HTR-8/SVneo (cell line): Measurements from ENCODE around the gene PMAIP1.
A peak's percentile ranks its signal among the peaks of the same experiment; 100 is the strongest.

Source experiments
- DNase-seq: peaks from one replicate; pipeline ENCODE4 v3.0.0; 2011; ENCODE audit warnings: low spot score, mixed read lengths; ENCODE audit not compliant: insufficient read length
- FAIRE-seq: peaks from 2 replicates; lab custom pipeline; 2011; peaks lifted over from hg19 to GRCh38; lab: Jason Lieb, UNC

Gene PMAIP1

GRCh38 chr18:59909289-59910036 is 9.7 kb downstream of the PMAIP1 start:
- no peak for DNase-seq
- FAIRE-seq = no peak

- no peak for FAIRE-seq
- DNase-seq = no peak
Observed at GRCh38 chr18:59910967-59911366, 11.2 kb downstream of the PMAIP1 start.

GRCh38 chr18:59911600-59911999 is 11.8 kb downstream of the PMAIP1 start:
- DNase-seq (no peak), FAIRE-seq (no peak)

GRCh38 chr18:59912007-59912550 is 12.3 kb downstream of the PMAIP1 start:
- DNase-seq (no peak), FAIRE-seq (no peak)

- DNase-seq (no peak), FAIRE-seq (no peak)
Observed at GRCh38 chr18:59915606-59916005, 15.8 kb downstream of the PMAIP1 start.

- FAIRE-seq (no peak), DNase-seq (no peak)
Observed at GRCh38 chr18:59916746-59917145, 16.9 kb downstream of the PMAIP1 start.

GRCh38 chr18:59917422-59917821 is 17.6 kb downstream of the PMAIP1 start:
- FAIRE-seq = no peak
- no peak for DNase-seq

- peak; percentile 40 for DNase-seq
- FAIRE-seq = peak; percentile 44
Observed at GRCh38 chr18:59918320-59918755, 18.5 kb downstream of the PMAIP1 start.

- FAIRE-seq (no peak), DNase-seq (no peak)
Observed at GRCh38 chr18:59918997-59919396, 19.2 kb downstream of the PMAIP1 start.

- DNase-seq (no peak), FAIRE-seq (no peak)
Observed at GRCh38 chr18:59921384-59921891, 21.6 kb downstream of the PMAIP1 start.

GRCh38 chr18:59923539-59924196 is 23.9 kb downstream of the PMAIP1 start:
- DNase-seq = no peak
- no peak for FAIRE-seq

- DNase-seq (no peak), FAIRE-seq (no peak)
Observed at GRCh38 chr18:59926131-59926530, 26.3 kb downstream of the PMAIP1 start.

- FAIRE-seq (no peak), DNase-seq (no peak)
Observed at GRCh38 chr18:59927246-59927825, 27.5 kb downstream of the PMAIP1 start.

GRCh38 chr18:59928201-59928600 is 28.4 kb downstream of the PMAIP1 start:
- FAIRE-seq (no peak), DNase-seq (no peak)

- DNase-seq = no peak
- FAIRE-seq = no peak
Observed at GRCh38 chr18:59929621-59930295, 30.0 kb downstream of the PMAIP1 start.

- no peak for DNase-seq
- FAIRE-seq = no peak
Observed at GRCh38 chr18:59932401-59932800, 32.6 kb downstream of the PMAIP1 start.

- no peak for DNase-seq
- FAIRE-seq = no peak
Observed at GRCh38 chr18:59938676-59939075, 38.9 kb downstream of the PMAIP1 start.

- DNase-seq (no peak), FAIRE-seq (no peak)
Observed at GRCh38 chr18:59939127-59939526, 39.3 kb downstream of the PMAIP1 start.

GRCh38 chr18:59940068-59940467 is 40.3 kb downstream of the PMAIP1 start:
- DNase-seq (no peak), FAIRE-seq (no peak)

- DNase-seq = no peak
- no peak for FAIRE-seq
Observed at GRCh38 chr18:59941331-59941730, 41.5 kb downstream of the PMAIP1 start.
